GM21390 (cell line): ENCODE results near the gene CACTIN.
"Not testable (repeated sequence)": the region's sequence is repeated elsewhere in the genome, so short reads cannot be mapped to it uniquely, and the experiment has no call there.

Source experiments
- ATAC-seq: cut with Tn5 transposase; IDR thresholded peaks from one replicate; pipeline ENCODE4 v1.9.1; 2021; ENCODE audit not compliant: unreplicated experiment

CACTIN gene

DNA sequence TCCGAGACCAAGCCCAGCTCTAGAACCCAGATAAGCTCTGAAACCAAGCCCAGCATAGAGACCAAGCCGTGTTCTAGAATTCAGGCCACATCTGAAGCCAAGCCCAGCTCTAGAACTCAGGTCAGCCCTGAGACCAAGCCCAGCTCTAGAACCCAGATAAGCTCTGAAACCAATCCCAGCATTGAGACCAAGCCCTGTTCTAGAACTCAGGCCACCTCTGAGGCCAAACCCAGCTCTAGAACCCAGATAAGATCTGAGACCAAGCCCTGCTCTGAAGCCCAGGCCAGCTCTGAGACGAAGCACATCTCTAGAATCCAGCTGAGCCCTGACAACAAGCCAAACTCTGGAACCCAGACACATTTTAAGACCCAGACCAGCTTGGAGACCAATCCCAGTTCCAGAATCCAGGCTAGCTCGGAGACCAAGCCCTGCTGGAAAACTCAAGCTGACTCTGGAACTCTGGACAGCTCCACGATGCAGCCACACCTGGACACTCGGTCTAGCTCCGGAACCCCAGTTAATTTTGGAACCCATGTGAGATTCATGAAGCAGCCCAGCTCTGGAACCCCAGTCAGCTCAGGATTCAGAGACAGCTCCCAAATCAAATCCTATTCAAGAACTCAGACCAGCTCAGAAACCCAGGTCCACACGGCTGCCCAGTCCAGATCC lies 35.5 kb downstream of the CACTIN start:
- ATAC-seq = no peak

GRCh38 chr19:3589949-3590348 lies 36.6 kb downstream of the CACTIN start:
- ATAC-seq = no peak

- ATAC-seq = no peak
Measured at GRCh38 chr19:3589439-3589838, 37.2 kb downstream of the CACTIN start.

- ATAC-seq = no peak
Measured at GRCh38 chr19:3586707-3587346, 39.8 kb downstream of the CACTIN start.

DNA sequence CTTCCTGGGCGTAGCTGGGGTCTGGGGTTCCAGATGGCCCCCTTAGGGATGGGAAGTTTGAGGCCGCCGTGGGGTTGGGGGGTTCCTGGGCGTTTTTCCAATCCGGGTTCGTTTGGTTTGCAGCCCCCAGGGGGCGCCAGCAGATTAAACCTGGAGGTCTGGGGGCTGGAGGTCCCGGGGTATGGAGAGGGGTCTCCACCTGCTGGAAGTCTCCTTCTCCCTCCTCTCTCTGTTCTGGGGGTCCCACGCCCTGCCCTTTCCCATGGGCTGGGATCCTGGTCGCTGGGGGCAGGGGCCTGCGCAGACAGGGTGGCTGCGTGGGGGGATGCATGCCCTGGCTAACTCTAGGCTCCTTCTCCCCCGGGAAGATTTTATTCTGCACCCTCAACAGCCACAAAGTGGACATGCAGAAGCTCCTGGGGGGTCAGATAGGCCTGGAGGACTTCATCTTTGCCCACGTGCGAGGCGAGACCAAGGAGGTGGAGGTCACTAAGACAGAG lies 40.4 kb downstream of the CACTIN start:
- no peak for ATAC-seq

DNA sequence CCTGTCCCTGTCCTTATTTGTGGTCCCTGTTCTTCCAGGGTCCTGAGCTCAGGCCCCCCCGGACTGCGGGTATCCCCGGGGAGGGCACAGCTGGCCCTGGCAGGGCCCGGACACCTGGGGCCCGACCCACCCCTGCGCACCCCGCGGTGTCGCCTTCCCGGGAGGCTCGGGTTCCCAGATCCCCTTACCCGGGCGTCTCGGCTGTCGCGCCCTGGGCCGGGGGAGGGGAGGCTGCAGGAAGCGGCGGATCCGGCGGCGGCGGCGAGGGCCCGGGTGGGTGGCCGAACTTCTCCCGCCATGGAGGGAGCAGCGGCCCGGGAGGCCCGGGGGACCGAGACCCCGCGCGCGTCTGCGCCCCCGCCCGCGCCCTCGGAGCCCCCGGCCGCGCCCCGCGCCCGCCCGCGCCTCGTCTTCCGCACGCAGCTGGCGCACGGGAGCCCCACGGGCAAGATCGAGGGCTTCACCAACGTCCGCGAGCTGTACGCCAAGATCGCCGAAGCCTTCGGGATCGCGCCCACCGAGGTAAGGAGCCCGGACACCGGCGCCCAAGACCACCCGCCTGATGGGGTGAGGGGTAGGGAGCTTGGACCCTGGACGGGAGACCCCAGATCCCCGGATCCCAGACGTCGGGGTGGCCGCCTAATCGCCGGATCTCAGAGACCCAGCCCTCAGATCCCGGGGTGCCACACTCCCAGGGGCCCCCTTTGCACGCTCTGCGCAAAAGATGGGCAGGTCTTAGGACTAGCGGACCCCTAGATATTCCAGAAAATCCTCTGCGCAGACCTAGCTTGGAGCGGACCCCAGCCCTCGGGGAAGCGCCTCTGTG lies 41.1 kb downstream of the CACTIN start, which contains the start of gene GIPC3:
Gene GIPC3 (plus strand): TSS at position 178 of the 826 bp plus-strand sequence. CDS start 120 bp downstream, at position 298.
- no peak for ATAC-seq

DNA sequence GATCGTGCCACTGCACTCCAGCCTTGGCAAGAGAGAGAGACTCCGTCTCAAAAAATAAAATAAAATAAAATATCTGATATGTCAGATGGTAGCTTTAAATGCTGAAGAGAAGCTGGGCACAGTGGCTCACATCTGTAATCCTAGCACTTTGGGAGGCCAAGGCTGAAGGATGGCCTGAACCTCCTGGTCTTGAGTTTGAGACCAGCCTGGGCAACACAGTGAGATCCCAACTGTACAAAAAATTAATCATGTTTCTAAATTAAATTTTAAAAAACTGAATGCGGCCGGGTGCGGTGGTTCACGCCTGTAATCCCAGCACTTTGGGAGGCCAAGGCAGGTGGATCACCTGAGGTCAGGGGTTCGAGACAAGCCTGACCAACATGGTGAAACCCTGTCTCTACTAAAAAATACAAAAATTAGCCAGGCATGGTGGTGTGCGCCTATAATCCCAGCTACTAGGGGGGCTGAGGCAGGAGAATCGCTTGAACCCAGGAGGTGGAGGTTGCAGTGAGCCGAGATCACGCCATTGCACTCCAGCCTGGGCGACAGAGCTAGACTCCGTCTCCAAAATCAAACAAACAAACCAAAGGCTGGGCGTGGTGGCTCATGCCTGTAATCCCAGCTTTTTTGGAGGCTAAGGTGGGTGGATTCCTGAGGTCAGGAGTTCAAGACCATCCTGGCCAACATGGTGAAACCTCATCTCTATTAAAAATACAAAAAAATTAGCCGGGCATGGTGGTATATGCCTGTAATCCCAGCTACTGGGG lies 42.4 kb downstream of the CACTIN start:
- ATAC-seq = not testable (repeated sequence)

DNA sequence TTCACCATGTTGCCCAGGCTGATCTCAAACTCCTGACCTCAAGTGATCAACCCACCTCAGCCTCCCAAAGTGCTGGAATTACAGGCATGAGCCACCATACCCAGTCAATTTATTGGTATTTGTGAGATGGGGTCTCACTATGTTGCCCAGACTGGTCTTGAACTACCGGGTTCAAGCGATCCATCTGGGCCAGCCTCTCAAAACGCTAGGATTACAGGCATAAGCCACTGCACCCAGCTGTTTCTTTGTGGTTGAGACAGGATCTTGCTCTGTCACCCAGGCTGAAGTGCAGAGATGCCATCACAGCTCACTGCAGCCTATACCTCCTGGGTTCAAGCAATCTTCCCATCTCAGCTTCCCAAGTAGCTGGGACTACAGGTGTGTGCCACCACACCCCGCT lies 44.8 kb downstream of the CACTIN start:
- not testable (repeated sequence) for ATAC-seq

DNA sequence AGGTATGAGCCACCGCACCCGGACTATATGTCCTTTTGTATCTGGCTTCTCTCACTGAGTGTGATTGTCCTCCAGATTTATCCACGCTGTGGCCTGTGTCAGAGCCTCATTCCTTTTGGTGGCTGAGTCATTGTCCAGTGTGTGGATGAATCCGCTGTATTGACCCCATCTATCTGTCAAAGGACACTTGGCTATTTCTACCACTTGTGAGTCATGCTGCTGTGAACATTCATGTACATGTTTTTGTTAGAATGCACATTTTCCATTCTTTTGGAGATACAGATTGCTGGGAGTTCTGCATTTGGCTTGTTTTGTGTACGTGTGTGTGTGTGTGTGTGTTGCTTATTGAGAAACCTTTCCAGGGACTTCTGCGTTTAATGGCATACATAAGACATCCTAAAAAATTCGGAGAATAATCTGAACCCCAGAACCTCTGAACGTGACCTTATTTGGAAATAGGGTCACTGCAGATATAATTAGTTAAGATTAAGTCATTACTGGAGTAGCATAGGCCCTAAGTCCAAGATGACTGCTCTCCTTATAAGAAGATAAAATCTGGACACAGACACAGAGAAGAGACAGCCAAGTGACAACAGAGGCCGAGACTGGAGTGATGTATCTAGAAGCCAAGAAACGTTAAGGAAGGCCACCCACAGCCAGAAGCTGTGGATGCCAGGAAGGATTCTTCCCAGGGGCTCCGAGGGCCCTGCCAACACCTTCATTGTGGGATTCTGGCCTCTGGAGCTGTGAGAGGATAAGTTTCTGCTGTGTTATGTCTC lies 46.2 kb downstream of the CACTIN start:
- no peak for ATAC-seq

DNA sequence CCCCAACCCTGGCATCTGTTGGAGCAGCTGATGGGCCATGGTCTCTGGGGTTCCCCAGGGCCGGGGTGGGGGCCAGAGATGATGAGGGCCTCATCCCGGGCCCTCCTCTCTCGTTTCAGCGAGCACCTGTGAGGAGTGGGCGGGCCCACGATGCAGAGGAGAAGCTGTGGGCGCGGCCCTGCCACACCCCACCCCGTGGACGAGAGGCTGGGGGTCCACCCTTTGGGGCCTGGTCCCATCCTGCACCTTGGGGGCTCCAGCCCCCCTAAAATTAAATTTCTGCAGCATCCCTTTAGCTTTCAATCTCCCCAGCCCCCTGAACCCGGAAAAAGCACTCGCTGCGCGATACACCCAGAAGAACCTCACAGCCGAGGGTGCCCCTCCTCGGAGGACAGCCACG lies 48.2 kb downstream of the CACTIN start:
- ATAC-seq = no peak

- ATAC-seq = no peak
Measured at GRCh38 chr19:3577723-3578344, 48.8 kb downstream of the CACTIN start.

GRCh38 chr19:3576696-3577443 lies 49.7 kb downstream of the CACTIN start:
- ATAC-seq = no peak

- ATAC-seq = no peak
Measured at GRCh38 chr19:3575949-3576673, 50.5 kb downstream of the CACTIN start.

DNA sequence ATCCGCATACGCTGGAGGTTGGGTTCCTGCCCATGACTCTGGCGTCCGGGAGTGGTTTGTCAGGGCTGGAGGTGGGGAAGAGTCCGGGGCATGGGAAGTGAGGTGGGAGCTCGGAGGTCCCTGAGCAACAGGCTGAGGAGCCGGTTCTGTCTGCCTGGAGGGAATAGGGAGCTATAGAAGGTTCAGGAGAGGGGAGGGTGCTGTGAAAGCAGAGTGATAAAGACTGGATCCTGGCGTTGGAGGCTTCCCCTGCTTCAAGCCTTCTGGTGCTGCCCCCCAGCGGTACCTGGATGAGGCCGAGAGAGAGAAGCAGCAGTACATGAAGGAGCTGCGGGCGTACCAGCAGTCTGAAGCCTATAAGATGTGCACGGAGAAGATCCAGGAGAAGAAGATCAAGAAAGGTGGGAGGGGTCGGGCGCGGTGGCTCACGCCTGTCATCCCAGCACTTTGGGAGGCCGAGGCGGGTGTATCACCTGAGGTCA lies 51.3 kb downstream of the CACTIN start:
- ATAC-seq = no peak

DNA sequence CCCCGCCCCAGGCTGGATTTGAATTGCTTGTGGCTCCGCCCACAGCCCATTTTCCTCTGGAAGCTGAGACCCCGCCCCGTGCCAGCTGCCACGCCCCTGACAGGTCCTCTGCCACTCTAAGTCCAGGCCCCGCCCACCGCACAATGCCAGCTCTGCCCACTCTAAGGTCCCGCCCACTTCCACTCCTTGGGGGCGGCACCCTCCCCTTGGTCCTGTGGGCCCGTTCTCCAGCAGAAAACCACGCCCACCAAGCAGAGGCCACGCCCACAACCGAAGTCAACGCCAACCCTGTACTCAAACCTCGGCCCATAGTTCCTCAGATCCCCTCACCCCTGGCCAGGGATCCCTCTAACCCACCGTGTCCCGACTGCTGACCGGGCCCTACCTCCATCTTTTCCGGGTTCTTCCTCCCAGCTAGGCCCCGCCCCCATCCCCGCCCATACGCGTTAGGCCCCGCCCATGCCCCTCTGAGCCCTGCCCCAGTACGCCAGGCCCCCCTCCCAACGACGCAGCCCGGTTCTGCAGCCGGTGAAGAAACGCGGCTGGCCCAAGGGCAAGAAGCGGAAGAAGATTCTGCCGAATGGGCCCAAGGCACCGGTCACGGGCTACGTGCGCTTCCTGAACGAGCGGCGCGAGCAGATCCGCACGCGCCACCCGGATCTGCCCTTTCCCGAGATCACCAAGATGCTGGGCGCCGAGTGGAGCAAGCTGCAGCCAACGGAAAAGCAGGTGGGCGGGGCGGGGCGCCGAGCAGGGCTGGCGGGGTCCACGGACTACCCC lies 52.5 kb downstream of the CACTIN start:
- no peak for ATAC-seq

GRCh38 chr19:3573162-3573857 lies 53.3 kb downstream of the CACTIN start:
- ATAC-seq = no peak

DNA sequence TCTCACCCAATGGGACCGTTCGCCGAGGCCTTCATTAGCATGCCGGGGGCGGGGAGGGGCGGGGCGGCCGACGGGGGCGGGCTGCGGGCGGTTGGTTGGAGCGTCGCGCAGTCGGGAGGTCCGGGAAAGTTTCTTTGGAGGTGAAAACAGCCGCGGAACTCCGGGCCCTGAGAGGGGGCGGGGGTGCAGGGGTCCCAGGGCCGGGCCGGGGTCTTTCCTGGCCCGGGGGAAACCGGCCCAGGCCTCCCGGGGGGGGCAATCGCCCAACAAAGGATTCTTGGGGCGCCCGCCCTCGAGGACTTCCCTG lies 53.8 kb downstream of the CACTIN start, which contains the start of gene HMG20B:
Gene HMG20B (plus strand): TSS at position 90 of the 307 bp plus-strand sequence. CDS start 366 bp downstream, outside the sequence.
- no peak for ATAC-seq
